GM23338 (cell line): ENCODE measurements around the gene SART3.

Experiments used
- EZH2 ChIP-seq: fragments of 200-600 bp; sonication (generic); IDR thresholded peaks from one replicate; pipeline ENCODE4 v1.8.0; 2017; ENCODE audit warnings: antibody characterized with exemption, mild to moderate bottlenecking, low read depth; ENCODE audit not compliant: unreplicated experiment
- EZH2phosphoT487 ChIP-seq: fragments of 200-600 bp; sonication (generic); IDR thresholded peaks from one replicate; pipeline ENCODE4 v1.8.1; 2018; ENCODE audit warnings: antibody characterized with exemption; ENCODE audit not compliant: unreplicated experiment
- JUNB ChIP-seq: IDR thresholded peaks from one replicate; pipeline ENCODE4 v1.6.1; 2016; ENCODE audit warnings: antibody characterized with exemption; ENCODE audit not compliant: unreplicated experiment
- POLR2AphosphoS5 ChIP-seq: IDR thresholded peaks from 2 replicates; pipeline ENCODE4 v1.6.1; 2016; ENCODE audit warnings: antibody characterized with exemption, low read depth
- ZNF331 ChIP-seq: fragments of 250-450 bp; sonication (Bioruptor Pico); IDR thresholded peaks from 2 replicates; pipeline ENCODE4 v1.5.0; 2020; ENCODE audit warnings: low read depth, mild to moderate bottlenecking, moderate library complexity
- TF ChIP-seq, protein P1 (sequence below), 2 experiments: fragments of 200-600 bp in 1 of 2; sonication (generic) in 1 of 2; conservative IDR thresholded peaks; 2 replicates each; pipeline versions ENCODE4 v1.5.1 to v1.6.1; 2016 to 2017; ENCODE audit warnings: antibody characterized with exemption in 2 of 2, low read depth in 2 of 2, mild to moderate bottlenecking in 2 of 2, moderate library complexity in 1 of 2
- TF ChIP-seq, protein P2 (sequence below): IDR thresholded peaks from one replicate; pipeline ENCODE4 v1.6.1; 2018; ENCODE audit warnings: antibody characterized with exemption; ENCODE audit not compliant: unreplicated experiment
- TF ChIP-seq, protein P3 (sequence below): fragments of 250-450 bp; sonication (Bioruptor Pico); IDR thresholded peaks from 2 replicates; pipeline ENCODE4 v1.5.0; 2020; ENCODE audit warnings: mild to moderate bottlenecking, moderate library complexity

DNA sequence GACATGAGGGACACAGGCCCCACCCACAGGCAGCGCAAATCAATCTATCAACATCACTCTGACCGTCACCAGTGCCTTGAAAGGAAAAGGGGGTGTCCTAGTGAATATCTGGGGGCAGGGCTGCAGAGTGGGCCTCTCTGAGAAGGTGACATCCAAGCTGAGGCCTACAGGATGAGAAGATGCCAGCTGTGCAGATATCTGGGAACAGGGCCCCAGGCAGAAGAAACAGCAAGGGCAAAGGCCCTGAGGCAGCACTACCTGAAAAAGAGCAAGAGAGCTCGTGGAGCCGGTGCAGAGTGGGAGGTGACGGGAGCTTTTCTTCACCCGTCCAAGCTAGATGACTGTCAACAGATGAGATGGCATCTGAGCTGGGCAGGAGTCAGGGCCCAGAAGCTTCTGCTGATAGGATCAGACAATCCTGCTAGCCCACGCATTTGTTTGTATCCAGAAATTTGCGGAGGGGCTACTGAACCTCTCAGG is 49.4 kb upstream of the SART3 start:
- TF ChIP-seq, protein P1, sequence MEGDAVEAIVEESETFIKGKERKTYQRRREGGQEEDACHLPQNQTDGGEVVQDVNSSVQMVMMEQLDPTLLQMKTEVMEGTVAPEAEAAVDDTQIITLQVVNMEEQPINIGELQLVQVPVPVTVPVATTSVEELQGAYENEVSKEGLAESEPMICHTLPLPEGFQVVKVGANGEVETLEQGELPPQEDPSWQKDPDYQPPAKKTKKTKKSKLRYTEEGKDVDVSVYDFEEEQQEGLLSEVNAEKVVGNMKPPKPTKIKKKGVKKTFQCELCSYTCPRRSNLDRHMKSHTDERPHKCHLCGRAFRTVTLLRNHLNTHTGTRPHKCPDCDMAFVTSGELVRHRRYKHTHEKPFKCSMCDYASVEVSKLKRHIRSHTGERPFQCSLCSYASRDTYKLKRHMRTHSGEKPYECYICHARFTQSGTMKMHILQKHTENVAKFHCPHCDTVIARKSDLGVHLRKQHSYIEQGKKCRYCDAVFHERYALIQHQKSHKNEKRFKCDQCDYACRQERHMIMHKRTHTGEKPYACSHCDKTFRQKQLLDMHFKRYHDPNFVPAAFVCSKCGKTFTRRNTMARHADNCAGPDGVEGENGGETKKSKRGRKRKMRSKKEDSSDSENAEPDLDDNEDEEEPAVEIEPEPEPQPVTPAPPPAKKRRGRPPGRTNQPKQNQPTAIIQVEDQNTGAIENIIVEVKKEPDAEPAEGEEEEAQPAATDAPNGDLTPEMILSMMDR (conservative IDR thresholded peaks at IDR 0.05; ENCODE audit: low read depth in 2 of 2) = no peak
- TF ChIP-seq, protein P2, sequence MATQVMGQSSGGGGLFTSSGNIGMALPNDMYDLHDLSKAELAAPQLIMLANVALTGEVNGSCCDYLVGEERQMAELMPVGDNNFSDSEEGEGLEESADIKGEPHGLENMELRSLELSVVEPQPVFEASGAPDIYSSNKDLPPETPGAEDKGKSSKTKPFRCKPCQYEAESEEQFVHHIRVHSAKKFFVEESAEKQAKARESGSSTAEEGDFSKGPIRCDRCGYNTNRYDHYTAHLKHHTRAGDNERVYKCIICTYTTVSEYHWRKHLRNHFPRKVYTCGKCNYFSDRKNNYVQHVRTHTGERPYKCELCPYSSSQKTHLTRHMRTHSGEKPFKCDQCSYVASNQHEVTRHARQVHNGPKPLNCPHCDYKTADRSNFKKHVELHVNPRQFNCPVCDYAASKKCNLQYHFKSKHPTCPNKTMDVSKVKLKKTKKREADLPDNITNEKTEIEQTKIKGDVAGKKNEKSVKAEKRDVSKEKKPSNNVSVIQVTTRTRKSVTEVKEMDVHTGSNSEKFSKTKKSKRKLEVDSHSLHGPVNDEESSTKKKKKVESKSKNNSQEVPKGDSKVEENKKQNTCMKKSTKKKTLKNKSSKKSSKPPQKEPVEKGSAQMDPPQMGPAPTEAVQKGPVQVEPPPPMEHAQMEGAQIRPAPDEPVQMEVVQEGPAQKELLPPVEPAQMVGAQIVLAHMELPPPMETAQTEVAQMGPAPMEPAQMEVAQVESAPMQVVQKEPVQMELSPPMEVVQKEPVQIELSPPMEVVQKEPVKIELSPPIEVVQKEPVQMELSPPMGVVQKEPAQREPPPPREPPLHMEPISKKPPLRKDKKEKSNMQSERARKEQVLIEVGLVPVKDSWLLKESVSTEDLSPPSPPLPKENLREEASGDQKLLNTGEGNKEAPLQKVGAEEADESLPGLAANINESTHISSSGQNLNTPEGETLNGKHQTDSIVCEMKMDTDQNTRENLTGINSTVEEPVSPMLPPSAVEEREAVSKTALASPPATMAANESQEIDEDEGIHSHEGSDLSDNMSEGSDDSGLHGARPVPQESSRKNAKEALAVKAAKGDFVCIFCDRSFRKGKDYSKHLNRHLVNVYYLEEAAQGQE = no peak
- no peak for TF ChIP-seq EZH2phosphoT487
- no peak for TF ChIP-seq POLR2AphosphoS5
- TF ChIP-seq EZH2 = no peak
- no peak for TF ChIP-seq JUNB
- TF ChIP-seq ZNF331 (CRISPR knock-in tag) = no peak
- TF ChIP-seq, protein P3, sequence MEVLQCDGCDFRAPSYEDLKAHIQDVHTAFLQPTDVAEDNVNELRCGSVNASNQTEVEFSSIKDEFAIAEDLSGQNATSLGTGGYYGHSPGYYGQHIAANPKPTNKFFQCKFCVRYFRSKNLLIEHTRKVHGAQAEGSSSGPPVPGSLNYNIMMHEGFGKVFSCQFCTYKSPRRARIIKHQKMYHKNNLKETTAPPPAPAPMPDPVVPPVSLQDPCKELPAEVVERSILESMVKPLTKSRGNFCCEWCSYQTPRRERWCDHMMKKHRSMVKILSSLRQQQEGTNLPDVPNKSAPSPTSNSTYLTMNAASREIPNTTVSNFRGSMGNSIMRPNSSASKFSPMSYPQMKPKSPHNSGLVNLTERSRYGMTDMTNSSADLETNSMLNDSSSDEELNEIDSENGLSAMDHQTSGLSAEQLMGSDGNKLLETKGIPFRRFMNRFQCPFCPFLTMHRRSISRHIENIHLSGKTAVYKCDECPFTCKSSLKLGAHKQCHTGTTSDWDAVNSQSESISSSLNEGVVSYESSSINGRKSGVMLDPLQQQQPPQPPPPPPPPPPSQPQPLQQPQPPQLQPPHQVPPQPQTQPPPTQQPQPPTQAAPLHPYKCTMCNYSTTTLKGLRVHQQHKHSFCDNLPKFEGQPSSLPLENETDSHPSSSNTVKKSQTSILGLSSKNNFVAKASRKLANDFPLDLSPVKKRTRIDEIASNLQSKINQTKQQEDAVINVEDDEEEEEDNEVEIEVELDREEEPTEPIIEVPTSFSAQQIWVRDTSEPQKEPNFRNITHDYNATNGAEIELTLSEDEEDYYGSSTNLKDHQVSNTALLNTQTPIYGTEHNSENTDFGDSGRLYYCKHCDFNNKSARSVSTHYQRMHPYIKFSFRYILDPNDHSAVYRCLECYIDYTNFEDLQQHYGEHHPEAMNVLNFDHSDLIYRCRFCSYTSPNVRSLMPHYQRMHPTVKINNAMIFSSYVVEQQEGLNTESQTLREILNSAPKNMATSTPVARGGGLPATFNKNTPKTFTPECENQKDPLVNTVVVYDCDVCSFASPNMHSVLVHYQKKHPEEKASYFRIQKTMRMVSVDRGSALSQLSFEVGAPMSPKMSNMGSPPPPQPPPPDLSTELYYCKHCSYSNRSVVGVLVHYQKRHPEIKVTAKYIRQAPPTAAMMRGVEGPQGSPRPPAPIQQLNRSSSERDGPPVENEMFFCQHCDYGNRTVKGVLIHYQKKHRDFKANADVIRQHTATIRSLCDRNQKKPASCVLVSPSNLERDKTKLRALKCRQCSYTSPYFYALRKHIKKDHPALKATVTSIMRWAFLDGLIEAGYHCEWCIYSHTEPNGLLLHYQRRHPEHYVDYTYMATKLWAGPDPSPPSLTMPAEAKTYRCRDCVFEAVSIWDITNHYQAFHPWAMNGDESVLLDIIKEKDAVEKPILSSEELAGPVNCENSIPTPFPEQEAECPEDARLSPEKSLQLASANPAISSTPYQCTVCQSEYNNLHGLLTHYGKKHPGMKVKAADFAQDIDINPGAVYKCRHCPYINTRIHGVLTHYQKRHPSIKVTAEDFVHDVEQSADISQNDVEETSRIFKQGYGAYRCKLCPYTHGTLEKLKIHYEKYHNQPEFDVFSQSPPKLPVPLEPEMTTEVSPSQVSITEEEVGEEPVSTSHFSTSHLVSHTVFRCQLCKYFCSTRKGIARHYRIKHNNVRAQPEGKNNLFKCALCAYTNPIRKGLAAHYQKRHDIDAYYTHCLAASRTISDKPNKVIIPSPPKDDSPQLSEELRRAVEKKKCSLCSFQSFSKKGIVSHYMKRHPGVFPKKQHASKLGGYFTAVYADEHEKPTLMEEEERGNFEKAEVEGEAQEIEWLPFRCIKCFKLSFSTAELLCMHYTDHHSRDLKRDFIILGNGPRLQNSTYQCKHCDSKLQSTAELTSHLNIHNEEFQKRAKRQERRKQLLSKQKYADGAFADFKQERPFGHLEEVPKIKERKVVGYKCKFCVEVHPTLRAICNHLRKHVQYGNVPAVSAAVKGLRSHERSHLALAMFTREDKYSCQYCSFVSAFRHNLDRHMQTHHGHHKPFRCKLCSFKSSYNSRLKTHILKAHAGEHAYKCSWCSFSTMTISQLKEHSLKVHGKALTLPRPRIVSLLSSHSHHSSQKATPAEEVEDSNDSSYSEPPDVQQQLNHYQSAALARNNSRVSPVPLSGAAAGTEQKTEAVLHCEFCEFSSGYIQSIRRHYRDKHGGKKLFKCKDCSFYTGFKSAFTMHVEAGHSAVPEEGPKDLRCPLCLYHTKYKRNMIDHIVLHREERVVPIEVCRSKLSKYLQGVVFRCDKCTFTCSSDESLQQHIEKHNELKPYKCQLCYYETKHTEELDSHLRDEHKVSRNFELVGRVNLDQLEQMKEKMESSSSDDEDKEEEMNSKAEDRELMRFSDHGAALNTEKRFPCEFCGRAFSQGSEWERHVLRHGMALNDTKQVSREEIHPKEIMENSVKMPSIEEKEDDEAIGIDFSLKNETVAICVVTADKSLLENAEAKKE (CRISPR knock-in tag) = no peak
